ENCODE results near the gene SND1.

- TF ChIP-seq CTCF (IDR thresholded peaks at IDR 0.05; ENCODE audit: low read length) (no peak), EZH2 (IDR thresholded peaks at IDR 0.05; ENCODE audit: borderline replicate concordance, low read length) (no peak)
Observed at GRCh38 chr7:127847641-127848040, 195.6 kb downstream of the SND1 start.

All from OCI-LY1 (cell line).